ENCODE data around the gene ST6GALNAC1.
A peak's percentile ranks its signal among the peaks of the same experiment; 100 is the strongest.

Gene ST6GALNAC1, protein sequence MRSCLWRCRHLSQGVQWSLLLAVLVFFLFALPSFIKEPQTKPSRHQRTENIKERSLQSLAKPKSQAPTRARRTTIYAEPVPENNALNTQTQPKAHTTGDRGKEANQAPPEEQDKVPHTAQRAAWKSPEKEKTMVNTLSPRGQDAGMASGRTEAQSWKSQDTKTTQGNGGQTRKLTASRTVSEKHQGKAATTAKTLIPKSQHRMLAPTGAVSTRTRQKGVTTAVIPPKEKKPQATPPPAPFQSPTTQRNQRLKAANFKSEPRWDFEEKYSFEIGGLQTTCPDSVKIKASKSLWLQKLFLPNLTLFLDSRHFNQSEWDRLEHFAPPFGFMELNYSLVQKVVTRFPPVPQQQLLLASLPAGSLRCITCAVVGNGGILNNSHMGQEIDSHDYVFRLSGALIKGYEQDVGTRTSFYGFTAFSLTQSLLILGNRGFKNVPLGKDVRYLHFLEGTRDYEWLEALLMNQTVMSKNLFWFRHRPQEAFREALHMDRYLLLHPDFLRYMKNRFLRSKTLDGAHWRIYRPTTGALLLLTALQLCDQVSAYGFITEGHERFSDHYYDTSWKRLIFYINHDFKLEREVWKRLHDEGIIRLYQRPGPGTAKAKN

DNA sequence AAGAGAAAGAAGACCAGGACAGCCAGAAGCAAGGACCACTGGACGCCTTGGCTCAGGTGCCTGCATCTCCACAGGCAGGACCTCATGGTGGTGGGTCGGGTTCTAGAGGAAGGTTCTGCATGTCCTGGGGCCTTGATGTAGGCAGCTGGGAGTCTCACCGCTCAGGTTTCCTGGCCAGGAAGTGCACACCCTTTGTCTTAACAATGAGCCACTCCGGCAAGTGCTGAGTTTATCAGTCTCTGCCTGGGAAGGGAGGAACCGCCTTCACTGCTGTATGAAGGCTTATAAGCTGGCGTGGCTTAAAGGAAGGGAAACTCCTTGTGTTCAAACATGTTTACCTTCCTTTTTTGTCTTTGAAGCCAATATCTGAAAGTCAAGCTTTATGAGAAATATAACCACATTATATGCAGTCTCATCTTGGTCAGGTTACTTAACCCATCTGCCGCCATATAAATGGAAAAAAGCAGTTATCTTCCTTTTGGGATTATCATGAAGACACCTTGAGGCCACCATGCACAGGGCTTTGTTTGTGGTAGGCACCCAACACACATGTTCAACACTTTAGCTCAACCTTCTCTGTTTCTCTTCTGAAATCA is at the start of gene ST6GALNAC1:
ST6GALNAC1 (minus strand) TSS at position 205 of the 596 bp plus-strand sequence; CDS start at position 86, 119 bp downstream.
- no peak for DNase-seq (ENCODE audit: low read depth, low spot score)

DNA sequence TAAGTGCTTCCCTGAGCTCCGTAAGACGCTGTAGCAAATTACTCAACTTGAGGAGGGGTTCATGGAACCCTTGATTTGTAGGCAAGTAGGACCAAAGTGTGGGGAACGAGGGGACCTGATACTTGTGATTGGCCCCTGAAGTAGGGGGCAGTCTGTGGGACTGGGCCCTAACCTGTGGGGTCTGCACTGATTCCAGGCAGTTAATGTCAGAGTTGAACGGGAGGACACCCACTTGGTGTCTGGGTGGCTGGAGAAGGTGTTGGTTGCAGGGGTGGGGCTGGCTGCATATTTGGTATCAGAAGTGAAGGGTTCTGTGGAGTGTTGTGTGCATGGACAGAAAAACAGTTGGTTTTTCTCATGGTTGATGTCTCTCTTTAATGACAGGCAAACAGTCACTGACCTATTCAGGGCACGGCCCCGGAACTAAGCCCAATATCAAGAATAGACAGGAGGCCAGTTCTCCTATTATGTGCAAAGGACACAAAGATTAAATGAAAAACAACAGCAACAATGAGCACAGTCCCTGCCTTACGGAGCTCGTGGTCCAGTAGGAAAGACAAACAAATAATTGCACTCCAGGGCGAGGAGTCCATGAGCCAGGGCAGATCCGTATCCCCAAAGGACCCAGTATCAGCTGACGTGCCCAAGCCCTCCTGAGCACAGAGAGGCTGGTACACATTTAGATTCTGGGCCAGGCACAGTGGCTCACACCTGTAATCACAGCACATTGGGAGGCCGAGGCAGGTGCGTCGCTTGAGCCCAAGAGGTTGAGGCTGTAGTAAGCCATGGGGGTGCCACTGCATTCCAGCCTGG is 48.0 kb upstream of the ST6GALNAC1 start:
- no peak for DNase-seq (ENCODE audit: low read depth, low spot score)

DNA sequence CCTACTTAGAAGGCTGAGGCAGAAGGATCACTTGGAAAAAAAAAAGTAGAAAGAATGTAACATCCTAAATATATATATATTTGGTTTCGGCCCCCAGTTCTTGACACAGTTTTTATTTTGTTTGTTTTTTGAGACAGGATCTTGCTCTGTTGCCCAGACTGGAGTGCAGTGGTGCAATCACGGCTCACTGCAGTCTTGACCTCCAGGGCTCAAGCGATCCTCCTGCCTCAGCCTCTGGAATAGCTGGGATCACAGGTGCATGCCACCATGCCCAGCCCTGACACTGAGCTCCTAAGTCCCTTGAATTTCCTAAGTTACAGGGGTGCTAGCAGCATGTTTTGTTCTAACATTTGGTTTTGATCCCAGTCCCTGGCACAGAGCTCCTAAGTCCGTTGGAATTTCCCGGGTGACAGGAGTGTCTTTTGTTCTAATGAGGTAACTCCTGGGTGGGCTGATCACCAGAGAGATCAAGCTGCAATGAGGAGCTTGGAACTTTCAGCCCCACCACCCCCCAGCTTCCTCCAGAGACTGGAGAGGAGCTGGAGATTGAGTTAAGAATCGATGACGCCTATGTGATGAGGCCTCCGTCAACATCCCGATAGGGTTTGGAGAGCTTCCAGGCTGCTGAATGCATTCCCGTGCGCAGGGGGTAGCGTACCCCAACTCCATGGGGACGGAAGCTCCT is 47.2 kb upstream of the ST6GALNAC1 start:
- DNase-seq (ENCODE audit: low read depth, low spot score), result no peak

DNA sequence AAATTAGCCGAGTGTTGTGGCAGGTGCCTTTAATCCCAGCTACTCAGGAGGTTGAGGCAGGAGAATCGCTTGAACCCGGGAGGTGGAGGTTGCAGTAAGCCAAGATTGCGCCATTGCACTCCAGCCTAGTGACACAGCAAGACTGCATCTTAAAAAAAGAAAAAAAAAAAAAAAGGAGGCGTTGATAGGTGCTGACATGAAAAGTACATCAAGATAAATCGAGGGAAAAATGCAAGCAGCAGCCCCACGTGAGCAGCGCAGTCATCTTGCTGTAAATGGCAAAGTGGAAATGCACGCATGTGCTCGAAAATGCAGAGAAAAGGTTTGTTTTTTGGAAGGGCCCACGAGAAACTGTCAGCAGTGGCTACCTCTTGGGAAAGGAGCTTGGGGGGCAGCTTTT is 46.3 kb upstream of the ST6GALNAC1 start:
- no peak for DNase-seq (ENCODE audit: low read depth, low spot score)

DNA sequence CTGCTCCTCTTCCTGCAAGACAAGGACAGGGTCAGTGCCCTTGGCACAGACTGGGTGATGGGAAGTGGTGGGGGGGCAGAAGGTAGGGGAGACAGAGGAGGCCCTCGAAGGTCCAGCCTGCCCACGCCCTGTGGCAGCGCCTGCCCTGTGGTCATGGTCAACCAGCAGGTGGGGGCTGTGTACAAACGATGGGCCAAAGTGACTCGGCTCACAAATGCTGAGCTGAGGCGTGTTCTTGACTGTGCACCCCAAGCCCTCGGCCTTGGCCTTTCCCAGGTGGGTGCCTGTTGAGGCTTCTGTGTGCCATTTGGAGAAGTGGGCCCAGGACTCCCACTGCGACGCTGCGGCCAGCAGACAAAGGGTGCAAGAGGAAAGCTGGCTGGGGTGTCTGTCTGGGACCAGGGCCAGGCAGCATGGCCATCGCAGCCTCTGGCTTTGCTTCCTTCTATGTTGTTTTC is 44.6 kb upstream of the ST6GALNAC1 start:
- no peak for DNase-seq (ENCODE audit: low read depth, low spot score)

DNA sequence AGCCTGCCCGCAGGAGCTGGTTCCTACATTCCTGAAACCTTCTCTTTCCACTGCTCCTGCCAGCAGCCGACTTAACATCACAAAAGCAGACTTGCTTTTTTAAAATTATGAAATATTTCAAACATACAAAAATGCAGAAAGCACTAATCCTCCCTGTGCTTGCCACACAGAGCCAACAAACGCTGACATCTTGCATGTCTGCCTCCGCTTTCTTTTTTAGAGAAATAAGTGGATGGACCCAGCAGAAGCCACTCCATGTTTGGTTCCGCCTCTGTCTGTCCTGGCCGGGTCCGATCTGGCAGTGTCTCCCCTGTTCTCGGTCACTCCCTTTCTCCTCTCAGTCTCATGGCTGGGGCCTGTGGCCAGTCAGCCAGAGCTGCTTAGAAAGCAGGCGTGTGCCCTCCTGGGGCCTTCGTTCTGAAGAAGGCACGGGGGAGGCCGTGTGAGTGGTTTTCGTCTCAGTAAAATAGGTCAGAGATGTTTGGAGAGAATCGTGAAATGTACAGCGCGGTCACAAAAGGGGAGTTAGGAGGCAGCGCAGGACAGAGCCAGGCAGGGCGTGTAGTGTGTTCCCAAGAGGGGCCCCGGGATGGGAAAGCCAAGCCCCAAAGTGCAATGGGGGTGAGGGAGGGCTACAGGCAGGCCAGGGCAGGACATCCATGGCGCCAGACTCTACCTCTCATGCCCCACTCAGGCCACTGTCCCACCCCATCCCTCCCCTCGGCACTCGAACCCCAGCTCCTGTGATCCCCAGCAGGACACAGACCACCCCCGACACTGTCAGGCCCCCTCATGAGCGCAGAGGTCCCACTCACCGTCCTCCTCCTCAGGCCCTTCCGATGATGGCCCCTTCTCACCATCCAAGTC is 44.0 kb upstream of the ST6GALNAC1 start:
- no peak for DNase-seq (ENCODE audit: low read depth, low spot score)

DNA sequence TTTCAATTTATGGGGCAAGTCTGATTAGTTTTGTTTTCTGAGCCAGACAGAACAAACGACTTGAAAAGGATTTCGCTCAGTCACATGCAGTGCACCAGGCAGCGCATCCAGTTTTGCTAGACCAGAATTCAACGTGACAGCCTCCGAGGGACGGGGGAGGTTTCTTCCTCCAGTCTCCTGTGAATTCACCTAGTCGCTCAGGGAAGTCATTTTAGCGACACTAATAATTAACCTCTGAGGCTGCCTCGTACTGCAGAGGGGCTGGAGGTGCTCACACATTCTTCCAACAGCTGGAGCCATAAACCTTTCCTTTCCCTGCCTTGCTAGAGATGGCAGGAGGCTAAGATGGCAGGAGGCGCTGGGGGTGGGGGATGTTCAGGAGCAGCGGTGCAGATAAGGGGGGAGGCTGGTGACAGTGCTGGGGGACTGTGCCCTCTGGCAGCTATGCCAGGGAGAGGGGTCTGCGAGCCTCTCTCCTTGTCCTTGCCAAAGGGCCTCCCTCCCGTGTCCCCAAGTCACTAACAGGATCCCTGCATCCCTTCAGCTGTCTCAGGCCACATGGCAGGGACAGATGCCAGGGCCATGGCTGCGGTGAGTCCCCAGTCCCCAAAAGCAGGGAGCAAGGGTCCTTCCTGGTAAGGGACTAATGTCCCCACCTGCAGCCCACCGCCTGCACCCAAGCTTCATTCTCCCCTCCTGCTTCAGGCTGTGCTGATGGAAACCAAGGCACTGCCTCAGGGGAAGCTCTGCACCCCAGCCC is 43.2 kb upstream of the ST6GALNAC1 start:
- DNase-seq (ENCODE audit: low read depth, low spot score), result no peak

DNA sequence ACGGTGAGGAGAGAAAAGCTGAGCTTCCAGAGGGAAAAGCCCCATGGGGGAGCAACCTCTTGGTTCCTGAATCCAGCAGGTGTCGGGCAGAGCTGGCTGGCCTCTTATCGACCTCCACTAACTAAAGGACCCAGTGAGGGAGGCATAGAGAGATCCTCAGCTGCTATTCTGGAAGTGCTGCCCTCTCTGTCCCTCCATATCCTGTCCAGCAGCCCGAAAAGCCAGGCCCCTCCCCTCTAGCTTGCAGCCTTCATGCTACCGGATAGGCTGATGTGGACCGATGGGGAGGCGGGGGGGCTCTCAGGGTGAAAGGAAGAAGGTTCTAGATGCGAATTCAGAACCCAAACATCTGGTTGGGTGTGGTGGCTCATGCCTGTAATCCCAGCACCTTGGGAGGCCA is 42.3 kb upstream of the ST6GALNAC1 start:
- no peak for DNase-seq (ENCODE audit: low read depth, low spot score)

DNA sequence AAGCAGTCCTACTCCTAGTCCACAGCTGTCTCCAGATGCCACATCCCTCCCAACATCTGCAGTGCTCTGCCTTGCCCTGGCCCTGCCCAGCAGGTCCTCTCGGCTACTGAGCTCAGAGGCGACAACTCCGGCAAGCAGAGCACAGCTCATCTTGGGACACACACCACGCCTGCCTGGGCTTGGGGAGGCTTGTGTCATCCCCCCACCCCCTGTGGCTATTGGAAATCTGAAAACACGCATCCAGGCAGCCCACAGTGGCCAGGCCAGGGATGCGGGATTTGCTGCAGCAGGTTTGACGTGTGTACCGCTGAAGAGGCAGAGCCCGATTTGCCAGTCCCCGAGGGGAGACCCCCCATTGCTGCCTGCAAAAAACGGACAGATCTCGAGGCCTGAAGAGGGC is 41.8 kb upstream of the ST6GALNAC1 start:
- no peak for DNase-seq (ENCODE audit: low read depth, low spot score)

DNA sequence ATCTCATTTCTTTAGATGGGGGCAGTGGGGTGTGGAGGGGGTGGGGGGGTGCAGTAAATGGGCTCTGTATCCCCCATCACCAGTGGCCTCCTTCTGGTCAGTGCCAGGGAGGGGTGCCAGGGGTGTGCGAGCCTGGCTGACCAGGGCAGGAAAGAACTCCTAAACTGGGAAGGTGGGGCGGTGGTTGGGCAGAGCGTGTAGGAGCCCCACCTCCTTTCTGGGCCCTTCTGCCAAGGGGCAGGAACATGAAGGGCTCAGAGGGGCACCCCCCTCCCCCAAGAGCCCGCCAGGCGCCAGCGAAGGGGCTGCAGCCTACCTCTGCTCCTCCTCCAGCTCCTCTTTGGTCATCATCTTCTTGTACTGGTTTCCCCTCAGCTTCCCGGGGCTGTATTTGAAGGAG is 41.2 kb upstream of the ST6GALNAC1 start:
- no peak for DNase-seq (ENCODE audit: low read depth, low spot score)

DNA sequence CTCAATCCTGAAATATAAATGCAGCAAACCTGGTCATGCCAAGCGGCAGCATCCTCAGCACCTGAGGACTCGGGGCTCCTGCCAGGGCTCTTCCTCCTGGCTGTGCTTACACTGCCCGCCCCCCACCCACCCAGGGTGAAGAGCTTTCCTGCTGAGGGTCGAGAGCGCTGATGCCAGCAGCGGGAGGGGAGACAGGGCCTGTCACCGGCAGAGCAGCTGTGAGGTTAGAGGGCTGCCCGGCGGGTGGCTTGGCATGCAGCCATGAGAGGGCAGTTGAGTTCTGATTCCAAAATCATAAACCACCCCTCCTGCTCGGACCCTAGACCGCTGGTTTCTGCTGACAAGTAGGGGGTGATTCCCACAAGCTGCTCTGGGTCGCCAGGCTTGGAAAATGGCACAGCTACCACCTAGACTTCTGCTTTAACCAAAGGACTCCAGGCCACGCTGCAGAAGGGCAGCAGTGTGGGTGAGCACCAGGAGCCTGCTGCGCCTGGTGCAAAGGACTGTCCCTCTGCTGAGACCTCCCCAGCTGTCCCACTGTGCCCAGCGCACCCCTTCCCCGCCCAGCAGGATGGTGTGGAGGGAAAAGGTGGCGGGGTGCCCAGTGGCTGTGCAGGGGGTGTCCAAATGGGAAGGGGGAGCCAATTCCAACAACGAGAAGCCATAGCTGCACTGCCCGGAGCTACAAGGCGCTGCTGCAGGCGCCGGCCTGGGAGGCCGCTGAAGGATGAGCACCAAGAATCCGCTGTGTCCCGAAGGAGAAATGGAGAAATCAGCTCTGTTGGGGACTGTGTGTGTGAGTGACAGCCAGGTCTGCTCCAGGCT is 40.6 kb upstream of the ST6GALNAC1 start:
- no peak for DNase-seq (ENCODE audit: low read depth, low spot score)

DNA sequence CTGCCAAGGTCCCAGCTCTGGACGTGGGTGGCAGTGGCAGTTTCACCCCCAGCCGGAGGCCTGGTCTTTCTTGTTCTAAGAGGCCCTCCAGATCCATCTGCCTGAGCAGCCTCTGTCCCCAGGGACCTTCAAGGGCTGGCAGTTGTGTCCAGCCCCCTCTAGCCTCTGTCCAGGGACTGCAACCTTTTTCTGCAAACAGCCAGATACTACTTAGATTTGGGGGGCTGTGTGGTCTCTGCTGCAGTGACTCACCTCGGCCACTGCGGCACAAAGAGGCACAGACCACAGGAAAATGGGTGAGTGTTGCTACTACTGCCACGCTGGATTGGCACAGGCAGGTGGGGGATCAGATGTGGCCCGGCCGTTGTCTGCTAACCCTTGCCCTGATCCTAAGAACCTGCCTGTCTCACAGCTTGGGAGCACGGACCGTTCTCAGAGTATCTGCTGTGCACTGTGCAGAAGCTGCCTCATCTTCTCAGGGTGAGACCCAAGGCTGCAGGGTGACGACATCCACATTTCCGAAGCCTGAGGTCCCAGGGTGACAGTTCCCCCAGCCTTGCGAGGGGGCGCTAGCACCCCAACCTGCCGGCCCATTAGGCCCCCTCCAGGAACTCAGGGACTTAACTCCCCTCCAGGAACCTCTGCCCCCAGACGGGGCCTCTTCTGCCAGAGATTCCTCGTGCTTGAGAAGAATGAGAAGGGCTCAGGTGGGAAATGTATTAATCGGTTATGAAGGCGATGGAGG is 39.6 kb upstream of the ST6GALNAC1 start:
- DNase-seq (ENCODE audit: low read depth, low spot score), result no peak

DNA sequence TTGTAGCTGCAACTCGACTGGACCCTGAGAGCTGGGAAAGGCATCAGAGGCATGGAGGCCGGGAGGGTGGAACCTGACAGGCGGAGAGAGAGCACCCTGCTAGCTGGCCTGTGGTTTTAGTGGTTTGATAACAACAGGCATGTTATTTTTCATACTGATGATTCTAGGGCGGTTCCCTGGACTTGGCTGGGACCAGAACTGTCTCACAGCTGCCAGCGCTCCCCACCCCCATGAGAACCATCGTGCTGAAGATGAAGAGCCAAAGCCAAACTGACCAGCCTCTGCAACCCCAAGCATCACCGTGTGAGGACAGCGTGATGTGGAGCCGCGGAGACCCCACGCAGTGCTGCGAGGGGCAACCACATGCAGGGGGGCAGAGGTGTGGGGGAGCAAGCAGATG is 38.7 kb upstream of the ST6GALNAC1 start:
- no peak for DNase-seq (ENCODE audit: low read depth, low spot score)

DNA sequence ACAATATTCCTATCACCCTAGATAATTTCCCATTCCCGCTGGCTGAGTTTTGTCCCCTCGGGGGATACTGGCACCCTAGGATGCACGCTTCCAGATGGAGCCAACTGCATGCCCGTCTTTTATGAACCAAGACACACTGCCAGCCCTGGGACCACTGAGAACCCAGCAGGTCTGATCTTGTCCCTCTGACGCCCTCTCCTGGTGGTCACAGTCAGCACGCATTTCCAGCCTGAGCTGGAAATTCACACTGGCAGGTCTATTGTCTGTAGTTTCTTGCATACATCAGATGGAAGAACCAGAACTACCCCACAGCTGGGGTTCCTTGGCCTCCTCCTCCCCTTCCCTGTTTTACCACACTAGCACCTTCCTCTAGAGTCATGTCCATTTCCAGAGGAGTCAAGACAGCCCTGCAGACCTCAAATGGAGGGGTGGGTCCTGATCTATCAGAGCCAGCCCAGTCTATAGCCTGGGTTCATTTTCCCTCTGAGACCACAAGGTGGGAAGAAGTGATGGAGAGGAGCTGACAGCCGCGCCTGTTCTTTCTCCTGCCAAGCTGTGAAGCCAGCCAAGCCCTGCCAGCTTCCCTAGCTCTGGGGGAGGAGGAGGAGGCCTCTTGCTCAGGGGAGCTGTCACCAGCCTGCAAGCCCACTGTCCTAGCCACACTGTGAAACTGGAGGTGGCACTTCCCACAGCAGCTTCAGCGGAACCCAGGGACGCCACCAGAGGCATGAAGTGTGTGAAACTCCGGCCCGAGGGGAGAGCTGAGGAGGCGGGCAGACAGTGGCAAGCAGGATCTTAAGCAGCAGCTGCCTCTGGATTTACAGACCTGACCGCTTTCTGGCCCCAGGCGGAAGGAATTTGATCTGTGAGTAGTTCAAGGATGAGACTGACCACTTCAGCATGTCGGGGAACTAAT is 37.9 kb upstream of the ST6GALNAC1 start:
- DNase-seq (ENCODE audit: low read depth, low spot score), result peak; percentile 38

DNA sequence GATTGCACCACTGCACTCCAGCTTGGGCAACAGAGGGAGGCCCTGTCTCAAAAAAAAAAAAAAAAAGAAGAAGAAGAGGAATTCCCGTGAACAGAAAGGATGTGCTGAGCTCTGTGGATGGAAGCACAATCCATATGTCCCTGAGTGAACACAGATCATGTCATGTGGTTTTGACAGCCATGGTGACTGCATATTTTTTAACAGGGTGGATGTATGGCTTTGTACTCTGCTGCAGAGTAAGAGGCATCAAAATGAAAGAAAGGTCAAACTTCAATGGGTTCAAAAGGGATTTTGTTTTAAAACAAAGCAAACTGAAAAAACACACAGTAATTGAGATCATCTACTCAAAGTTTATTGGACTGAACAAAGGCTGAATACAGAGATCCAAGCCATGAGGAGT is 35.7 kb upstream of the ST6GALNAC1 start:
- DNase-seq (ENCODE audit: low read depth, low spot score), result no peak

DNA sequence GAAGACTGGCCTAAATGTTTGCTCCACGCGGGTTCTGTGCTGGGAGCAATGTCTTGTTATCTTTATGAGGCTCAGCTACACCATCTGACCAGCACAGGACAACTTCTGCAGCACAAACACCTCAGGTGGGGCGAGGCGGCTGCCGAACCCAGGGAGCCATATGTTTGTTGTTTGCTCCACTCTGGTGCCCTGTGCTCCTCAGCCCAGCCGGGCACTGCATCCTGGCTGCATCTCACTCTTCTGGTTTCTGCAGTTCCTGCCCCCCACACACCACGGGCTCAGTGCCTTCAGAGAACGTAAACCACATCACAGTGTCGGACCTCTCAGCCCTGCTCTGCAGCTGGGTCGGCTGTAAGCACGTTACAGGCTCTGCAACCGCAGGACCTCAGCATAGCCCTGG is 34.8 kb upstream of the ST6GALNAC1 start:
- DNase-seq (ENCODE audit: low read depth, low spot score), result no peak

DNA sequence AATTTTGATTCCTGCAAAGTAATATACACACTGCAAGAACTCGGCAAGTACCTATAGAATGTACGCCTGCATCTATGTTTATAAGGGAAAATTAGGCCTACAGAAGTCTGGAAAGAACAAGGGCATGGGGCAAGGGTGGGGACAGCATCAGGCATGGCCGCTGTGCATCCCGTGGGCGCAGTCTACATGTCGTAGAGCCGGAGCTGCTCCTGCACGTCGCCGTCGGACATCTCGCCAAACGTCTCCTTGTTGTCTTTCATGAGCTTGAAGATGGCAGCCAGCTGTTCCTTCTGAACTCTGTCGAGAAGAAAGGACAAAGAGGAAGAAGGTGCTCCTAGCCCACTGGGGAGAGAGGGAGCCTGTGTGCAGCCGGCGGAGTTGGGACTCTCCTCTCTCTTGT is 33.8 kb upstream of the ST6GALNAC1 start:
- no peak for DNase-seq (ENCODE audit: low read depth, low spot score)
